ENCODE results near the gene SLC35B3.

SLC35B3 gene

GRCh38 chr6:8414844-8415243, 20.5 kb downstream of the SLC35B3 start:
- no peak for DNase-seq (ENCODE audit: low read depth)

- DNase-seq (ENCODE audit: low read depth) = peak; percentile 76
Measured at GRCh38 chr6:8405946-8406345, 29.4 kb downstream of the SLC35B3 start.

GRCh38 chr6:8402546-8402945, 32.8 kb downstream of the SLC35B3 start:
- DNase-seq (ENCODE audit: low read depth) = no peak

DNA sequence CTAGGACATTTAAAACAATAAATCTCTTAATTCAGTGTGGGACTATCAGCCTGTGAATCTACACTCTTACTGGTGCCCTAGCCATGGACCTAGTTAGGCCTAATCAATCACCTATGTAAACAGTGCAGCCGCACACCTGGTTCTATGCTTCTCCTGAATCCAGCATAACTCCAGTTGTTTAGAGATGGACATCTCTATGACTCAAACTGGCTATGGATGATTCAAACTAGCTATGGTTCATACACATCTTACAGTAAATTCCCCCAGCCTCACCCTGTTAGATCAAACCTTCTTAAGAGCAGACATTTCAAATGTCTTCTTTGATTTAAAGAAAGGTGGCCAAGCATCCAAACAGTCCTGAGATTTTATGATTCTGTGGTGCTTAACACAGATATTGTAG, 34.7 kb downstream of the SLC35B3 start:
- no peak for DNase-seq (ENCODE audit: low read depth)

DNA sequence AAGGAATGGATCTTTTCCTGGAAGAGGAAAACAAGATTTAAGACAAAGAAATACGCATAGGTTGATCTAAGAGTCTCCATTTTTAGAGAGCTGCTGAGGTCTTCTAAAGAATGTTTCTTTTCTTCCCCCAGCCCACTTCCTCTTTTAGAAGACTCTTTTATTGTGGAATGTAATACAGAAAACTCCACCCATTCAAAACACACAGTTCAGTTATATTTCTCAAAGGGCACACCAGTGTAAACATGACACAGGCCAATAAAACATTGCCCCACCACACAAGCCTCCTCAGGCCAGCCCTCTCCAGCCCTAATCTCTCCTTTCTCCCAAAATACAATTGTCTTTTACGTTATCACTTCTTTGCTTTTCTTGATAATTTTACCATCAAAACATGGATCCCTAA, 42.8 kb downstream of the SLC35B3 start:
- no peak for DNase-seq (ENCODE audit: low read depth)

GRCh38 chr6:8391934-8392333, 43.4 kb downstream of the SLC35B3 start:
- no peak for DNase-seq (ENCODE audit: low read depth)

- DNase-seq (ENCODE audit: low read depth) = no peak
Measured at GRCh38 chr6:8389036-8389818, 46.1 kb downstream of the SLC35B3 start.

GRCh38 chr6:8387942-8388437, 47.4 kb downstream of the SLC35B3 start:
- no peak for DNase-seq (ENCODE audit: low read depth)

DNA sequence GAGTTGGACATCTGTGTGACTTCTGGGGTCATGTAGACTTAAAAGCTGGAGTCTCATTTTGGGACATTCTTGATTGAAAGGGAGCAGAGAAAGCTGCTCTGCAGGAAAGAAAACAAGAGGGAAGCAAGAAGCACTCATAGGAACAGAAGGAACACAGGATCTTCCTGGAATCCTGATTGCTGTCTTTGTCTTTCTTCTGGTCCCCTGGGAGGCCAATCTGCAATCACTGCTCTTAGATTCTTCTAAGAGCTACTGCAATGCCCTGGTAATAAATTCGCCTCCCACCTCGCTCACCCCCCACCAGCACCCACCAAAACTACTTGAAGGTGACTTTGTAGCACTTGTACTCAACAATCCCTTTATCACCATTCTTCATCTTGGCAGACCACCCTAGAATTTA, 51.8 kb downstream of the SLC35B3 start:
- no peak for DNase-seq (ENCODE audit: low read depth)

GRCh38 chr6:8382434-8382833, 52.9 kb downstream of the SLC35B3 start:
- DNase-seq (ENCODE audit: low read depth) = no peak

- DNase-seq (ENCODE audit: low read depth) = no peak
Measured at GRCh38 chr6:8375916-8376315, 59.4 kb downstream of the SLC35B3 start.
